ENCODE data around the gene OPA1.

DNA sequence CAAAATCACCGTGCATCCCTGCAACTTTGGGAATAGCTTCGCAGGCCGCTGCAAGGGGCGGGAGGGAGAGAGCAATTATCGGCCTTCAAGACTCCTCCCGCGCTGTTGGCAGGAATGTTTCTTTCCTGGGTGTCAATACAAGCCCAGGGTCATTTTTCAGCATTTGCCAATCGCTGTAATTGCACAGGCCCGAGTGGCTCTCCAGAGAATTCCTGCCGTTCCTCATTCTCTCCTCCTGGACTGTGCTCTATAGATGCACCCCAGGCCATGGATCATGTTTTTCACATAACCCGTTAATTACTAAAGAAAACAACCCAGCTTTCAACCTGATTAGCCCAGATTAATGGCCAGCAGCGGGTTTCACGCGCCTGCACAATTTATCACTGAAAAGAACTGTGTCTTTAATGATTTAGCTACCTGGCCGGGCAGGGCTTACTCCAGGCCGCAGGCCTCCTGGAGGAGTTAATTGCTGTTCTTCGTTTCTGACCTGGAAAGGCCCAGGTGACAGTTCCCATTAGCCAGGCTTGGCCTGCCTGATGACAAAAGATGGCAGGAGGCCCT is 144.3 kb downstream of the OPA1 start:
- TF ChIP-seq EZH2 (IDR thresholded peaks at IDR 0.05; ENCODE audit: low read depth, low read length, severe bottlenecking) = no peak
- TF ChIP-seq CTCF (IDR thresholded peaks at IDR 0.05; ENCODE audit: control extremely low read depth in 1 of 3, insufficient read depth in 1 of 3, low read depth in 1 of 3, low read length in 3 of 3) = no peak
- no peak for TF ChIP-seq JUND (IDR thresholded peaks at IDR 0.05; ENCODE audit: low read length)
- TF ChIP-seq POLR2AphosphoS5 (IDR thresholded peaks at IDR 0.05; ENCODE audit: low read depth, low read length) = no peak
- TF ChIP-seq BACH1 (IDR thresholded peaks at IDR 0.05; ENCODE audit: low read length) = no peak
- TF ChIP-seq TAF1 (IDR thresholded peaks at IDR 0.05; ENCODE audit: low read depth, low read length) = no peak
- TF ChIP-seq USF2 (IDR thresholded peaks at IDR 0.05; ENCODE audit: low read length) = no peak
- TF ChIP-seq CREB1 (IDR thresholded peaks at IDR 0.05) = no peak

Measured in H1 (cell line).